ENCODE data around the gene SYT2.
A peak's percentile ranks its signal among the peaks of the same experiment; 100 is the strongest.

The SYT2 gene

GRCh38 chr1:202704601-202705000, 5.7 kb downstream of the SYT2 start:
- no peak for DNase-seq (ENCODE audit: low read depth)

GRCh38 chr1:202703191-202703590, 7.1 kb downstream of the SYT2 start:
- no peak for DNase-seq (ENCODE audit: low read depth)

GRCh38 chr1:202702088-202702487, 8.2 kb downstream of the SYT2 start:
- no peak for DNase-seq (ENCODE audit: low read depth)

GRCh38 chr1:202701200-202701599, 9.1 kb downstream of the SYT2 start:
- DNase-seq (ENCODE audit: low read depth) = no peak

GRCh38 chr1:202700061-202700460, 10.2 kb downstream of the SYT2 start:
- DNase-seq (ENCODE audit: low read depth) = no peak

GRCh38 chr1:202698276-202698675, 12.0 kb downstream of the SYT2 start:
- no peak for DNase-seq (ENCODE audit: low read depth)

- no peak for DNase-seq (ENCODE audit: low read depth)
Observed at GRCh38 chr1:202697038-202697437, 13.2 kb downstream of the SYT2 start.

- no peak for DNase-seq (ENCODE audit: low read depth)
Observed at GRCh38 chr1:202694314-202694713, 15.9 kb downstream of the SYT2 start.

- DNase-seq (ENCODE audit: low read depth) = peak; percentile 8
Observed at GRCh38 chr1:202692959-202693555, 17.2 kb downstream of the SYT2 start.

GRCh38 chr1:202691816-202692215, 18.4 kb downstream of the SYT2 start:
- no peak for DNase-seq (ENCODE audit: low read depth)

- DNase-seq (ENCODE audit: low read depth) = no peak
Observed at GRCh38 chr1:202689493-202690342, 20.5 kb downstream of the SYT2 start.

- DNase-seq (ENCODE audit: low read depth) = no peak
Observed at GRCh38 chr1:202689082-202689481, 21.2 kb downstream of the SYT2 start.

GRCh38 chr1:202688401-202688800, 21.9 kb downstream of the SYT2 start:
- DNase-seq (ENCODE audit: low read depth) = no peak

GRCh38 chr1:202687798-202688197, 22.5 kb downstream of the SYT2 start:
- DNase-seq (ENCODE audit: low read depth) = no peak

- no peak for DNase-seq (ENCODE audit: low read depth)
Observed at GRCh38 chr1:202687370-202687769, 22.9 kb downstream of the SYT2 start.

- no peak for DNase-seq (ENCODE audit: low read depth)
Observed at GRCh38 chr1:202685641-202686040, 24.6 kb downstream of the SYT2 start.

GRCh38 chr1:202684716-202685115, 25.5 kb downstream of the SYT2 start:
- DNase-seq (ENCODE audit: low read depth) = no peak

- DNase-seq (ENCODE audit: low read depth) = no peak
Observed at GRCh38 chr1:202683029-202683428, 27.2 kb downstream of the SYT2 start.

GRCh38 chr1:202682477-202682876, 27.8 kb downstream of the SYT2 start:
- no peak for DNase-seq (ENCODE audit: low read depth)

GRCh38 chr1:202681736-202682420, 28.4 kb downstream of the SYT2 start:
- no peak for DNase-seq (ENCODE audit: low read depth)

- no peak for DNase-seq (ENCODE audit: low read depth)
Observed at GRCh38 chr1:202680586-202681352, 29.5 kb downstream of the SYT2 start.

Measured in HS-5 (cell line).